Chondrocyte (in vitro differentiated cells): ENCODE data around the gene TGM4. TPM values are rescaled to one million over a fixed set of nuclear protein-coding genes. Genes with fewer than 3 reads are reported as not detected.

Experiments
- DNase-seq: peaks from one replicate; pipeline ENCODE4 v3.0.0; 2021; ENCODE audit warnings: mixed read lengths, low spot score
- H3K27ac Mint-ChIP-seq: one replicate; pipeline ENCODE4 v1.8.0; 2021; ENCODE audit warnings: mild to moderate bottlenecking, moderate library complexity, mixed read lengths; ENCODE audit not compliant: unreplicated experiment
- H3K27me3 Mint-ChIP-seq: 2 replicates; pipeline ENCODE4 v1.8.0; 2021; ENCODE audit warnings: low read depth, mixed read lengths
- H3K36me3 Mint-ChIP-seq: 2 replicates; pipeline ENCODE4 v1.8.0; 2021; ENCODE audit warnings: low read depth, mixed read lengths
- H3K4me1 Mint-ChIP-seq: 2 replicates; pipeline ENCODE4 v1.8.0; 2021; ENCODE audit warnings: low read depth, mild to moderate bottlenecking, mixed read lengths
- H3K4me3 Mint-ChIP-seq: one replicate; pipeline ENCODE4 v1.8.0; 2021; ENCODE audit warnings: mild to moderate bottlenecking, moderate library complexity, mixed read lengths; ENCODE audit not compliant: unreplicated experiment
- H3K9me3 Mint-ChIP-seq: 2 replicates; pipeline ENCODE4 v1.8.0; 2021; ENCODE audit warnings: low read depth, mixed read lengths
- total RNA-seq: library from RNA; stranded (reverse); gene quantifications from 3 replicates; pipeline ENCODE4 v1.2.1, GENCODE V29; 2021
- TF ChIP-seq, protein P1 (sequence below): fragments of 200-600 bp; sonication (generic); IDR thresholded peaks from 2 replicates; pipeline ENCODE4 v1.5.0; 2021; ENCODE audit warnings: antibody characterized with exemption, mild to moderate bottlenecking, moderate library complexity

TGM4 gene
- total RNA-seq, 1 donor from 2014 or later = 0.27 TPM

DNA sequence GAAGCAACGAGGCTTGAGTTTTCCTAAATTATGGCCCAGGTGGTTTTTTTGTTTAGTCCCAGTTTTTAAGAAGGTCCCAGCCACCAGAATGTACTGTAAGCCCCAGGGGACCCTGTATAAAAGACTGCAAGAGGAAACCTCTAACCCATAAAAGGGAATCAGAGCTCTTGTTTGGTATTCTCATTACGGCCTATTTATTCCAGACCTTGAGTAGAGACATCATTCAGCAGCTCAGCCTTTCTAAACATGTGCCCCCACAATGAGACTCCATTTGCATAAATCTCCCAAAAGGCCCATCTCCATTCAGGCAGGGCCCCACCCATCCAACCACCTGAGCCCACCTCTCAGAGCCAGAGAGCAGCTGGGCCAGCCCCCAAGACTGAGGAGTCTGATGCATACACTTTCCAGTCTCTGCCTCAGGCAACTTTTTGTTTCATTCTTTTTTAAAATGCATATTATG is 75.9 kb downstream of the TGM4 start:
- no peaks in the 10 kb centered on the region for H3K9me3 Mint-ChIP-seq
- TF ChIP-seq, protein P1, sequence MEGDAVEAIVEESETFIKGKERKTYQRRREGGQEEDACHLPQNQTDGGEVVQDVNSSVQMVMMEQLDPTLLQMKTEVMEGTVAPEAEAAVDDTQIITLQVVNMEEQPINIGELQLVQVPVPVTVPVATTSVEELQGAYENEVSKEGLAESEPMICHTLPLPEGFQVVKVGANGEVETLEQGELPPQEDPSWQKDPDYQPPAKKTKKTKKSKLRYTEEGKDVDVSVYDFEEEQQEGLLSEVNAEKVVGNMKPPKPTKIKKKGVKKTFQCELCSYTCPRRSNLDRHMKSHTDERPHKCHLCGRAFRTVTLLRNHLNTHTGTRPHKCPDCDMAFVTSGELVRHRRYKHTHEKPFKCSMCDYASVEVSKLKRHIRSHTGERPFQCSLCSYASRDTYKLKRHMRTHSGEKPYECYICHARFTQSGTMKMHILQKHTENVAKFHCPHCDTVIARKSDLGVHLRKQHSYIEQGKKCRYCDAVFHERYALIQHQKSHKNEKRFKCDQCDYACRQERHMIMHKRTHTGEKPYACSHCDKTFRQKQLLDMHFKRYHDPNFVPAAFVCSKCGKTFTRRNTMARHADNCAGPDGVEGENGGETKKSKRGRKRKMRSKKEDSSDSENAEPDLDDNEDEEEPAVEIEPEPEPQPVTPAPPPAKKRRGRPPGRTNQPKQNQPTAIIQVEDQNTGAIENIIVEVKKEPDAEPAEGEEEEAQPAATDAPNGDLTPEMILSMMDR = no peak
- peaks cover 2% of the 10 kb centered on the region for H3K36me3 Mint-ChIP-seq
- DNase-seq = no peak
- no peak overlapping the region for H3K27ac Mint-ChIP-seq
- no peak overlapping the region for H3K4me3 Mint-ChIP-seq
- no peaks in the 10 kb centered on the region for H3K27me3 Mint-ChIP-seq
- peaks cover 2% of the 10 kb centered on the region for H3K4me1 Mint-ChIP-seq

DNA sequence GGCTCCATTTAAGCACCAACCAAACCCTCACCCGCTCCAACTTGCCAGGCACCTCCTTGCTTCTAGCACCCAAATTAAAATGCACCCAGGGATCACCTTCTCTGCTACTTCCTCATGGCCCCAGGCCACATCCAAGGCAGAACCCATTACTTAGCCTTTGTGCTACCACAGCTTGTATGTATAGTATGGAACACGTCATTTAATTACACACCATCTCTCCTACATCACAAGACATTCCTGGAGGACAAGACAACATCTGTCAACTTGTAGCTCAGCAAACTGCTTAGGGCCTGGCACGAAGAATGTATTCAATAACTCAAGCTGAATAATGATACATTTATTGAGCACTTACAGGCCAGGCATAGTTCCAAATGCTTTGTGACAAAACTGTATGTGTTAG is 78.3 kb downstream of the TGM4 start:
- DNase-seq = no peak
- TF ChIP-seq, protein P1 = no peak
- Mint-ChIP-seq H3K4me3 (no peak overlapping the region), H3K27me3 (no peaks in the 10 kb centered on the region), H3K9me3 (no peaks in the 10 kb centered on the region), H3K27ac (no peak overlapping the region), H3K36me3 (peaks cover 2% of the 10 kb centered on the region), H3K4me1 (peaks cover 2% of the 10 kb centered on the region)

- peaks cover 2% of the 10 kb centered on the region for H3K36me3 Mint-ChIP-seq
- no peaks in the 10 kb centered on the region for H3K27me3 Mint-ChIP-seq
- H3K4me1 Mint-ChIP-seq = peaks cover 2% of the 10 kb centered on the region
- TF ChIP-seq, protein P1 = no peak
- no peaks in the 10 kb centered on the region for H3K9me3 Mint-ChIP-seq
- no peak overlapping the region for H3K4me3 Mint-ChIP-seq
- no peak overlapping the region for H3K27ac Mint-ChIP-seq
- no peak for DNase-seq
Observed at GRCh38 chr3:44954304-44954703, 79.9 kb downstream of the TGM4 start.

- TF ChIP-seq, protein P1 = no peak
- Mint-ChIP-seq H3K27me3 (no peaks in the 10 kb centered on the region), H3K36me3 (peaks cover 2% of the 10 kb centered on the region), H3K9me3 (no peaks in the 10 kb centered on the region), H3K4me1 (peaks cover 2% of the 10 kb centered on the region), H3K27ac (no peak overlapping the region), H3K4me3 (no peak overlapping the region)
- no peak for DNase-seq
Observed at GRCh38 chr3:44954962-44955361, 80.6 kb downstream of the TGM4 start.

DNA sequence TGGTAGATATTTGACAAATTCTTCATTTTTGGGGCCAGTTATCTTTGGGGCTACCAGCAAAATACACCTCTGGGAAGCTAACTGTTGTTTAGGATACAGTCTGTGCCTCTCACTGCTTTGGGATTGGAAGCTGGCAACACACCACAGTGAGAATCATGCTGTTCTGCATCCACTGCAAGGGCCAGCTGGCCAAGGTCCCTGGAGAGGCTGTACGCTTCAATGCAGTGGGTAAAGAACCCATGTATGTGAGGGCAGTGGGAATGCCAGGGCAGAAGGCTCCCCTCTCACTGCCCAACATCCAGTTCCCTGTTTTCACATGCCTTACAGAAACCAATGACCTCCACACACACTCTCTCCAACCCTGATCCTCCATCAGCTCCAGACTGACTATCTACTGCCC is 81.5 kb downstream of the TGM4 start:
- TF ChIP-seq, protein P1 = no peak
- no peak for DNase-seq
- no peaks in the 10 kb centered on the region for H3K9me3 Mint-ChIP-seq
- peaks cover 2% of the 10 kb centered on the region for H3K36me3 Mint-ChIP-seq
- H3K4me3 Mint-ChIP-seq = no peak overlapping the region
- H3K27me3 Mint-ChIP-seq = no peaks in the 10 kb centered on the region
- H3K4me1 Mint-ChIP-seq = no peaks in the 10 kb centered on the region
- no peak overlapping the region for H3K27ac Mint-ChIP-seq
